GM21515 (cell line): ENCODE measurements around the gene TXNDC12.
"Not testable (repeated sequence)": the region's sequence is repeated elsewhere in the genome, so short reads cannot be mapped to it uniquely, and the experiment has no call there.

Experiments
- ATAC-seq: cut with Tn5 transposase; IDR thresholded peaks from one replicate; pipeline ENCODE4 v1.9.1; 2021; ENCODE audit not compliant: unreplicated experiment

TXNDC12 gene

GRCh38 chr1:52049337-52049736 is 5.7 kb downstream of the TXNDC12 start:
- not testable (repeated sequence) for ATAC-seq

DNA sequence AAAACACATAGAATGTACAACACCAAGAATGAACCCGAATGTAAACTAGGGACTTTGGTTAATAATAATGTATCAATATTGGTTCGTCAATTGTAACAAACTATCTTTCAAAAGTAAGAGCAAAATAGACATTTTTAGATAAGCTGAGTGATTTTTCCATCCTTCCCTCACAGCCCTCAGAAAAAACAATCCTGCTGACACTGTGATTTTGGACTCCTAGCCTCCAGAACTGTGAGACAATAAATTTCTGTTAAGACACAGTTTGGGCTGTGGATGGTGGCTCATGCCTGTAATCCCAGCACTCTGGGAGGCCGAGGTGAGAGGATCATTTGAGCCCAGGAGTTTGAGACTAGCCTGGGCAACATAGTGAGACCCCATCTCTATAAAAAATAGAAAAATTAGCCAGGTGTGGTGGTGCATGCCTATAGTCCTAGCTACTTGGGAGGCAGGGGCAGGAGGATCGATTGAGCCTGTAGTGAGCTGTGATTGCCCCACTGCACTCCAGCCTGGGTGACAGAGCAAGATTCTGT is 9.3 kb downstream of the TXNDC12 start:
- ATAC-seq, result not testable (repeated sequence)

DNA sequence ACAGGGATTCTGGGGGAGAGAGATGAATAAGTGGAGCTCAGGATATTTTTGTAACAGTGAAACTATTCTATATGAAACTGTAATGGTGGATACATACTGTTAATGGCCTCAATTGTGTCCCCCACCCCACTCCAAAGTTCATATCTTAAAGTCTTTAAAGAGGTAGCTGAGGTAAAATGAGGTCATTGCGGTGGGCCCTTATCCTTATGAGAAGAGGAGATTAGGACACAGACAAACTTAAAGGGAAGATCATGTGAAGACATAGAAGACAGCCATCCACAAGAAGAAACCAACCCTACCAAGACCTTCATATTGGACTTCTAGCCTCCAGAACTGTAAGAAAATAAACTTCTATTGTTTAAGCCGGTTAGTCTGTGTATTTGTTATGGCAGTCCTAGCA is 9.8 kb downstream of the TXNDC12 start:
- ATAC-seq, result no peak

DNA sequence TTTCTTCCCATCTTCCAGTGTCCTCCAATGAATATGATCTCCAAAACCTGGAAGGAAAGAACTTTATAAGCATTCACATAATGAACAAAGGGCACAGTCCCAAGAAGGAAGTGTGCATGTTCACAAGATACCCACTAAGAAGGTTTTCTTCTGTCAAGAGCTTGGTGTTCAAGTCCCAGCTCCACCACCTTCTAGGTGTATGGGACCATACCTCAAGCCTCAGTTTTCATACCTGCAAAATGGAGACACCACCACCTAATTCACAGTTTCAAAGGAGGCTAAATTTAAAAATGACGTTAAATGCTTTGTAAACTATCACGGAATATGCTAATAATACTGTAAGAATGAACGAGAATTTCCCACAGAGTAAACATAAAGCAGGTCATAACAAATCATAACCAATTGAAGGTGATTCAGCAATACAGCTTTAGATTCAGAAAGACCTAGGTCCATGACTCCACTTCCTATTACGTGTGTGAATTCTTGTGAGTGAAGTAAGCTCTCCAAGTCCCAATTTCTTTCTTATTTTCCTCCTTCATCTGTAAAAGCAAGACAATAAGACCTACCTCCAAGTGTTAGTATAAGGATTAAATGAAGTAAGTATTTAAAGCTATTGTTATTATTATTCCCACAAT is 13.3 kb downstream of the TXNDC12 start:
- no peak for ATAC-seq

DNA sequence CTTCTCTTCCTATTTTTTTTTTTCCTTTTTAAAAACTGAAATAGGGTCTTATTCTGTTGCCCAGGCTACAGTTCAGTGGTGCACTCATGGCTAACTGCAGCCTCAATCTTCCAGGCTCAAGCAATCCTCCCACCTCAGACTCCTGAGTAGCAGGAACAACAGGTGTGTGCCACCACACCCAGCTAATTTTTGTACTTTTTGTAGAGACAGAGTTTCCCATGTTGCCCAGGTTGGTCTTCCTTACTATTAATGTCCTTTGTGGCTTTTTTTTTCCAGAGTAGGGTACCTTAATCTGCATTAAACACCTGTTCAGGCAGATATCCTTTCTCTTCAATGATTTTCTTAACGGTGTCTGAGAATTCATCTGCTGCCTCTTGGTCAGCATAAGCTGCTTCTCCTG is 17.1 kb downstream of the TXNDC12 start:
- no peak for ATAC-seq

DNA sequence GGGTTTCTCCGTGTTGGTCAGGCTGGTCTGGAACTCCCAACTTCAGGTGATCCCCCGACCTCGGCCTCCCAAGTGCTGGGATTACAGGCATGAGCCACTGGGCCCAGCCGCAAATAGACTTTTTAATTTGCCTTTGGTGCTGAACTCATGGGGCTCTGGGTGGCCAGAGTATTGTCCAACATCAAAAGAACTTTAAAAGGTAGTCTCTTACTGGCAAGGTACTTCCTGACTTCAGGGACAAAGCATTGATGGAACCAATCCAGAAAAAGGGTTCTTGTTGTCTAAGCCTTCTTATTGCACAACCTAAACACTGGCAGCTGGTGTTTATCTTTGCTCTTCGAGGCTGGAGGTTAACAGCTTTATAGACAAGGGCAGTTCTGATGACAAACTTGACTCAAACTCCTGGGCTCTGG is 17.6 kb downstream of the TXNDC12 start:
- no peak for ATAC-seq

DNA sequence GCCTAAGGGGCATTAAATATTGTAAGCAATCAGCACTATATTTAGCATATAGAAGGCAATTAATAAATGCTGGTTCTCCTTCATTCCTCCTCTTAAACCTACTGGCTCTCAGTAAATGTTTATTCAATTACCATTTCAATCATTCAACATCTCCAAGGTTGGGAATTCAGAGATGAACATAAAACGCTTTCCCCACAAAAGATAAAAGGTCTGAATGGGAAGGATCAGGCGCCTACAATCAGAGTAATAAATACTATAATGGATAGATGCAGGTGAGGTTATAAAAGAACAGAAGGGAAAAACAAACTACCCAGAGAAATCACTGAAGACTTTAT is 21.0 kb downstream of the TXNDC12 start:
- no peak for ATAC-seq

GRCh38 chr1:52033190-52034049 is 21.6 kb downstream of the TXNDC12 start, which contains the start of gene KTI12:
KTI12 (minus strand) TSS chr1:52033810; CDS start chr1:52033761, 49 bp downstream.
- ATAC-seq, result peak; percentile 84

DNA sequence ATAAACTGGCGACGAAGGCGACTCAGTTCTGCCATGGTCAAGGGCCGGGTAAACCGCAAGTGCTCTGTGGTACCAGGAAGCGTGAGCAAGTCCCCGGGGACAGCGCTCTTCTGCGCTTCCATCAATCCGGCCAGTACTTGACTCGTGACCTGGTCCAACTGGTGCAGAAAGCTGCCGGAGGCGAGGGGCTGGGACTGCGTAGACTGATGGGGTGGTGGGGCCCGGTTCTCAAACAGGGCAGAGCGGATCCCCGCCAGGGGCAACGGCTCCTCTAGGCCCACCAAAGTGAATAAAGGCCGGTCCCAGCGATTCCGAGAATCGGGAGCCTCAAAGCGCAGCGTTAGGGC is 22.2 kb downstream of the TXNDC12 start:
- peak; percentile 44 for ATAC-seq

DNA sequence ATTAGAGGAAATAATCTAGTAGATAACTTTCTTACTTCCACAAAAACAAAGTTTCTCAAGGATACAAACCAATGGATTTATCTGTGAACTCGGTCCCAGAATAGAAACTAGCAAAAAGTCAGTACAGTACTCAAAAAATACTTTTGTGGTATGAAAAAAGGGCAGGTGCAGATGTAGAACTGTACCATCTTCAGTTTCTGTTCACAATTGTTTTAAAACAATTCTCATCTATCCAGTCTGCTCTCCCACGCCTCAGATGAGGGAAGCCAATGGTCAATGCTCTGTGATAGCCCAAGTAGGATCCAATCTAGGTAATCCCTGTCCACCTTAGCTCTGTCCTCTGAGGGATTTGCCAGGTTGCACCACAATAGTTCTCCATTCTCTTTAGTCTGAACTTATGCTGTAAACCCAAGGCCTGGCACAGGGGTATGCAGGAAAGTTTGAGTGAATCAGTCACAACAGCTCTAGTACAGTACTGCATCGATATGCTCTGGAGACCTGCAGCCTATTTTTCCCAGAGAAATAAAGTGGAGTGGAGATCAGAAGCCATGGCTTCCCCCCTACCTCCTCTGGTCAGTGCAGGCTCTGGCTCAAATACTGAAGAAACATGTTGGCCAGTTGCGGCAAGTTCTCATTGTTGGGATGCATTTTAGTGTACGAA is 22.7 kb downstream of the TXNDC12 start:
- ATAC-seq, result peak; percentile 31

GRCh38 chr1:52028839-52029238 is 26.2 kb downstream of the TXNDC12 start:
- ATAC-seq, result not testable (repeated sequence)

- no peak for ATAC-seq
Measured at GRCh38 chr1:52028328-52028727, 26.7 kb downstream of the TXNDC12 start.

GRCh38 chr1:52026278-52026677 is 28.7 kb downstream of the TXNDC12 start:
- ATAC-seq, result no peak

DNA sequence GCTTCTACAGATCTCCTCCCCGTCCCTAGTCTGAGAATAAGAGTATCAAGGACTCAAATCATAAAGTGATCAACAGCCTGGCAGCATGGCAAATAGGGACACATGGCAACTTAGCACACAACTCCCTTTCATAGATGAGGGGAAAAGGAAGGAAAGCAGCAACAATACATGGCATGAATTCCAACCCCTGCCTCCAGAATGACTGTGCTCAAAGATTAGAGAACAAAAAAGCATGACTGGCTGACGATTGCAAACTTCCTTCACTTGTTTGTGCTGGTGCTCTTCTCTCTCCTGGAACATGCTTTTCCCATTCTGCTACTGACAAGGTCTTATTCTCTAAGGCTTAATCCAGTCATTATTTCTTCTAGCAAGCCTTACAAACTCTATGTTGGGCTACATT is 32.9 kb downstream of the TXNDC12 start:
- ATAC-seq, result no peak

DNA sequence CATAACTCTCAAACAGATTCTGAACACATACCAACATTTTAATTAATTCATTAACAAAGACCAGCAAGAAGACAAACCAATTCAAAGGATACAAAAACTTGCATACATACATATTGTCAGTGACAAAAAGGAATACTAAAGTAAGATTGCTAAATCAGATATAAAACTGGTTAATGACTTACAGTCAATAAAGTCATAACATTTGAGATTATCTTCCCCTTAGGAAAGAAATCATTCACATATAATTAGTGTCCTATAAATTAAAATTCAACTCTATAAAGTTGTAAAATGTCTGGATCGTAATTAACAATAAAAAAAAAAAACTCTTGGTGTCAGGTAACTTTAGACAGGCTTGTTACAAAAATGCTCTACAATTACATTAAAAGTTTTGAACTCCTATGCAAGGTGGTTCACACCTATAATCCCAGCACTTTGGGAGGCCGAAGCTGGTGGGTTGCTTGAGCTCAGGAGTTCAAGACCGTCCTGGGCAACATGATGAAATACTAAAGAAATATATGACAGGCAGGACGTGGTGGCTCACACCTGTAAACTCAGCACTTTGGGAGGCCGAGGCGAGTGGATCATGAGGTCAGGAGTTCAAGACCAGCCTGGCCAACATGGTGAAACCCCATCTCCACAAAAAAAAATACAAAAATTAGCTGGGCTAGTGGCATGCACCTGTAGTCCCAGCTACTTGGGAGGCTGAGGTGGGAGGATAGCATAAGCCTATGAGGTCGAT is 46.8 kb downstream of the TXNDC12 start:
- ATAC-seq, result no peak

- ATAC-seq, result no peak
Measured at GRCh38 chr1:52007215-52008002, 47.6 kb downstream of the TXNDC12 start.

GRCh38 chr1:52006081-52006553 is 48.9 kb downstream of the TXNDC12 start:
- not testable (repeated sequence) for ATAC-seq

GRCh38 chr1:52005548-52005947 is 49.4 kb downstream of the TXNDC12 start:
- ATAC-seq, result not testable (repeated sequence)

GRCh38 chr1:52003877-52004276 is 51.1 kb downstream of the TXNDC12 start:
- ATAC-seq, result no peak
